Liver (tissue), 9 donors: ENCODE measurements around the gene RER1. TPM values are rescaled to one million over a fixed set of nuclear protein-coding genes. Genes with fewer than 3 reads are reported as not detected.

ENCODE experiments used
- DNase-seq: peaks from one replicate; pipeline ENCODE4 v3.0.0-alpha.2; 2017; ENCODE audit warnings: low spot score
- H3K27ac ChIP-seq, 2 donors: one replicate each; pipeline ENCODE4 v1.7.0; 2013; ENCODE audit warnings: inconsistent platforms in 2 of 2, low read length in 2 of 2, control low read depth in 1 of 2, low read depth in 1 of 2, mild to moderate bottlenecking in 1 of 2
- H3K27me3 ChIP-seq, 4 donors: one replicate each; pipeline versions ENCODE4 v1.6.1 to v1.7.0; 2013; ENCODE audit warnings: low read length in 3 of 4, inconsistent platforms in 1 of 4, mild to moderate bottlenecking in 1 of 4, moderate library complexity in 1 of 4; ENCODE audit not compliant: control insufficient read depth in 4 of 4, insufficient read depth in 4 of 4
- H3K36me3 ChIP-seq, 4 donors: one replicate each; pipeline versions ENCODE4 v1.6.1 to v1.7.0; 2013; ENCODE audit warnings: low read length in 3 of 4, mild to moderate bottlenecking in 3 of 4, low read depth in 1 of 4, moderate library complexity in 1 of 4; ENCODE audit not compliant: control insufficient read depth in 4 of 4, insufficient read depth in 3 of 4
- H3K4me1 ChIP-seq, 4 donors: one replicate each; pipeline versions ENCODE4 v1.6.1 to v1.7.0; 2013; ENCODE audit warnings: low read length in 3 of 4, mild to moderate bottlenecking in 3 of 4, moderate library complexity in 1 of 4; ENCODE audit not compliant: control insufficient read depth in 4 of 4, insufficient read depth in 4 of 4
- H3K4me3 ChIP-seq, 3 donors: one replicate each; pipeline versions ENCODE4 v1.6.1 to v1.7.0; 2013; ENCODE audit warnings: low read length in 3 of 3, control low read depth in 1 of 3, low read depth in 1 of 3, mild to moderate bottlenecking in 1 of 3
- H3K9ac ChIP-seq, 2 donors: one replicate each; pipeline ENCODE4 v1.7.0; 2013; ENCODE audit warnings: low read length in 2 of 2, mild to moderate bottlenecking in 2 of 2, moderate library complexity in 2 of 2, control low read depth in 1 of 2, low read depth in 1 of 2
- H3K9me3 ChIP-seq, 4 donors: one replicate each; pipeline versions ENCODE4 v1.6.1 to v1.7.0; 2013; ENCODE audit warnings: low read length in 3 of 4; ENCODE audit not compliant: control insufficient read depth in 4 of 4
- CTCF ChIP-seq: fragments of 150-350 bp; IDR thresholded peaks from 2 replicates; pipeline ENCODE4 v1.5.1; 2017; ENCODE audit warnings: improper control_type of control experiment, low read depth, low read length; ENCODE audit not compliant: missing input control
- EGR1 ChIP-seq, 2 donors: IDR thresholded peaks; 2 replicates each; pipeline ENCODE4 v1.6.1; 2016 to 2018; ENCODE audit warnings: antibody characterized with exemption in 2 of 2, low read depth in 2 of 2
- FOXA1 ChIP-seq: IDR thresholded peaks from 2 replicates; pipeline ENCODE4 v1.6.1; 2016; ENCODE audit warnings: antibody characterized with exemption
- FOXA2 ChIP-seq: IDR thresholded peaks from 2 replicates; pipeline ENCODE4 v1.6.1; 2016; ENCODE audit warnings: antibody characterized with exemption
- GABPA ChIP-seq, 2 donors: IDR thresholded peaks in 1 of 2; conservative IDR thresholded peaks in 1 of 2; 2 replicates each; pipeline ENCODE4 v1.6.1; 2016; ENCODE audit warnings: antibody characterized with exemption in 2 of 2, mild to moderate bottlenecking in 1 of 2, moderate library complexity in 1 of 2
- HNF4A ChIP-seq, 2 donors: conservative IDR thresholded peaks; 2 replicates each; pipeline ENCODE4 v1.6.1; 2016; ENCODE audit warnings: antibody characterized with exemption in 2 of 2, mild to moderate bottlenecking in 2 of 2
- HNF4G ChIP-seq: IDR thresholded peaks from 2 replicates; pipeline ENCODE4 v1.6.1; 2016; ENCODE audit warnings: antibody characterized with exemption
- JUND ChIP-seq, 2 donors: IDR thresholded peaks; 2 replicates each; pipeline ENCODE4 v1.6.1; 2016; ENCODE audit warnings: antibody characterized with exemption in 2 of 2
- RAD21 ChIP-seq, 2 donors: IDR thresholded peaks; 2 replicates each; pipeline ENCODE4 v1.6.1; 2016; ENCODE audit warnings: antibody characterized with exemption in 2 of 2, mild to moderate bottlenecking in 2 of 2
- RXRA ChIP-seq, 2 donors: IDR thresholded peaks; 2 replicates each; pipeline ENCODE4 v1.6.1; 2017 to 2018; ENCODE audit warnings: antibody characterized with exemption in 2 of 2, mild to moderate bottlenecking in 1 of 2
- WGBS: extraction: QIAGEN DNeasy Blood & Tissue Kit; methylation state at CpG from one replicate; pipeline ENCODE4 v1.1.7; 2013; 5-methylcytosine and 5-hydroxymethylcytosine counted together
- polyA plus RNA-seq, 2 donors: library from polyadenylated mRNA; stranded (reverse) in 1 of 2; unstranded in 1 of 2; fragments of 200-250 nt in 1 of 2; fragments of >200 nt in 1 of 2; fragmentation: Nextera tagmentation in 1 of 2; extraction: Ambion mirVana in 1 of 2; gene quantifications; one replicate each; pipeline versions ENCODE4 v1.2.1 to v1.2.3, GENCODE V29; 2013 to 2015
- total RNA-seq, 2 donors: library from RNA; depleted of rRNA; stranded (reverse); fragments of >200 nt; gene quantifications; one replicate each; pipeline ENCODE4 v1.2.3, GENCODE V29; 2014
- TF ChIP-seq, protein P1 (sequence below): IDR thresholded peaks from 2 replicates; pipeline ENCODE4 v1.6.1; 2016; ENCODE audit warnings: antibody characterized with exemption
- TF ChIP-seq, protein P2 (sequence below): IDR thresholded peaks from 2 replicates; pipeline ENCODE4 v1.6.1; 2016; ENCODE audit warnings: antibody characterized with exemption, mild to moderate bottlenecking
- TF ChIP-seq, protein P3 (sequence below): IDR thresholded peaks from 2 replicates; pipeline ENCODE4 v1.6.1; 2016; ENCODE audit warnings: antibody characterized with exemption
- donor health status: healthy.
- donor health status: healthy.
- donor health status: healthy.
- donor health status: healthy.
- donor health status: healthy.

RER1 gene
- total and polyA plus RNA-seq, 4 donors = 43.5 to 142 (median 89.7) TPM

DNA sequence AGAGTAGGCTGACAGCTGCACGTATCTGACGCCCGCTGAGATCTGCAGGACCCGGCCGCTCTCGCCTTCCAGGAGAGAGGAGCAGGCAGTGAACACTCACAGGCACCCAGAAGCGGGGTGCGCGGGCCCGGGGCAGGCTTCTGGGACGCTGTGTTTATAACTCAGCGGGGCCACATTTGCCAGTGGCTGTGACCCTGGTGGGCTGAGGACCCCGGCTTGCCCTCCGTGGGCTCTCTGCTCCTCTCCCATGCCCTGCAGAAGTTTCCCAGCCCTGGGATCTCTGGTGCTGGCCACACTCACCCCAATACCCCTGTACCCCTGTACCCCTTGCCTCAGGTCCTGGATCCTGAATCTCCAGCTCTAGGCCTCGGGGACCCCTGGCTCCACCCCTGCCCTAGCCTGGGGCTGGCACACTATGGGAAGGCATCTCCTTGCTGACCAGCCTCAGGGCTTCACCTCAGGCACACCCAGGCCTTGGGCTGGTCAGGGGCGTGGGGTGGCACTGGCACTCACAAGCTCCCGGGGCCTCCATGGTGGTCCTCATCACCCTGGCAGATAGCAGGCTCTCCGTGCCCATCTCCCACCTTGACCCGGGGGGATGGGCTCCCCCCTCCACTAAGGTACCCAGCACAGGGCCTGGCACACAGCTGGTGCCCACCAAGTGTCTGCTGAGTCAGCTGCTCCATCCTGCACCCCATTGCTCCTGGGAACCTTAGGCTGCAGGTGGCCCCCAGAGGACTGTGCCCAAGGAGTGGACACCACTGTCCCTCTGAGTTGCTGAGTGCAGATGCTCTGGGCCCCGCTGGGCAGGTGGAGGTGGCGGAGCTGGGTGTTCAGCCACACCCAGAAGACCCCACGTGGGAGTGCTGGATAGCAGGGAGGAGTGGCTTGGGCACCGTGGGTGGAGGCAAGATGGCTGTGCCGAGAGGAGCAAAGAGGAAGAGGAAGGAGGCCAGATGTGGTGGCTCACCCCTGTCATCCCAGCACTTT lies 32.7 kb upstream of the RER1 start:
- no peak overlapping the region for H3K4me3 ChIP-seq
- H3K36me3 ChIP-seq = no peaks in the 10 kb centered on the region
- WGBS = 83% methylated on average over 24 of the region's 24 CpGs
- TF ChIP-seq RAD21 (IDR thresholded peaks at IDR 0.05) (no peak), CTCF (no peak), FOXA2 (no peak), EGR1 (IDR thresholded peaks at IDR 0.05; ENCODE audit: low read depth in 2 of 2) (no peak), GABPA (IDR thresholded peaks at IDR 0.05 in 1 of 2, conservative IDR thresholded peaks at IDR 0.05 in 1 of 2) (no peak), JUND (IDR thresholded peaks at IDR 0.05) (no peak), RXRA (IDR thresholded peaks at IDR 0.05) (no peak), FOXA1 (no peak)
- TF ChIP-seq, protein P1, sequence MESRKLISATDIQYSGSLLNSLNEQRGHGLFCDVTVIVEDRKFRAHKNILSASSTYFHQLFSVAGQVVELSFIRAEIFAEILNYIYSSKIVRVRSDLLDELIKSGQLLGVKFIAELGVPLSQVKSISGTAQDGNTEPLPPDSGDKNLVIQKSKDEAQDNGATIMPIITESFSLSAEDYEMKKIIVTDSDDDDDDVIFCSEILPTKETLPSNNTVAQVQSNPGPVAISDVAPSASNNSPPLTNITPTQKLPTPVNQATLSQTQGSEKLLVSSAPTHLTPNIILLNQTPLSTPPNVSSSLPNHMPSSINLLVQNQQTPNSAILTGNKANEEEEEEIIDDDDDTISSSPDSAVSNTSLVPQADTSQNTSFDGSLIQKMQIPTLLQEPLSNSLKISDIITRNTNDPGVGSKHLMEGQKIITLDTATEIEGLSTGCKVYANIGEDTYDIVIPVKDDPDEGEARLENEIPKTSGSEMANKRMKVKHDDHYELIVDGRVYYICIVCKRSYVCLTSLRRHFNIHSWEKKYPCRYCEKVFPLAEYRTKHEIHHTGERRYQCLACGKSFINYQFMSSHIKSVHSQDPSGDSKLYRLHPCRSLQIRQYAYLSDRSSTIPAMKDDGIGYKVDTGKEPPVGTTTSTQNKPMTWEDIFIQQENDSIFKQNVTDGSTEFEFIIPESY = no peak
- TF ChIP-seq, protein P2, sequence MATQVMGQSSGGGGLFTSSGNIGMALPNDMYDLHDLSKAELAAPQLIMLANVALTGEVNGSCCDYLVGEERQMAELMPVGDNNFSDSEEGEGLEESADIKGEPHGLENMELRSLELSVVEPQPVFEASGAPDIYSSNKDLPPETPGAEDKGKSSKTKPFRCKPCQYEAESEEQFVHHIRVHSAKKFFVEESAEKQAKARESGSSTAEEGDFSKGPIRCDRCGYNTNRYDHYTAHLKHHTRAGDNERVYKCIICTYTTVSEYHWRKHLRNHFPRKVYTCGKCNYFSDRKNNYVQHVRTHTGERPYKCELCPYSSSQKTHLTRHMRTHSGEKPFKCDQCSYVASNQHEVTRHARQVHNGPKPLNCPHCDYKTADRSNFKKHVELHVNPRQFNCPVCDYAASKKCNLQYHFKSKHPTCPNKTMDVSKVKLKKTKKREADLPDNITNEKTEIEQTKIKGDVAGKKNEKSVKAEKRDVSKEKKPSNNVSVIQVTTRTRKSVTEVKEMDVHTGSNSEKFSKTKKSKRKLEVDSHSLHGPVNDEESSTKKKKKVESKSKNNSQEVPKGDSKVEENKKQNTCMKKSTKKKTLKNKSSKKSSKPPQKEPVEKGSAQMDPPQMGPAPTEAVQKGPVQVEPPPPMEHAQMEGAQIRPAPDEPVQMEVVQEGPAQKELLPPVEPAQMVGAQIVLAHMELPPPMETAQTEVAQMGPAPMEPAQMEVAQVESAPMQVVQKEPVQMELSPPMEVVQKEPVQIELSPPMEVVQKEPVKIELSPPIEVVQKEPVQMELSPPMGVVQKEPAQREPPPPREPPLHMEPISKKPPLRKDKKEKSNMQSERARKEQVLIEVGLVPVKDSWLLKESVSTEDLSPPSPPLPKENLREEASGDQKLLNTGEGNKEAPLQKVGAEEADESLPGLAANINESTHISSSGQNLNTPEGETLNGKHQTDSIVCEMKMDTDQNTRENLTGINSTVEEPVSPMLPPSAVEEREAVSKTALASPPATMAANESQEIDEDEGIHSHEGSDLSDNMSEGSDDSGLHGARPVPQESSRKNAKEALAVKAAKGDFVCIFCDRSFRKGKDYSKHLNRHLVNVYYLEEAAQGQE = no peak
- TF ChIP-seq, protein P3, sequence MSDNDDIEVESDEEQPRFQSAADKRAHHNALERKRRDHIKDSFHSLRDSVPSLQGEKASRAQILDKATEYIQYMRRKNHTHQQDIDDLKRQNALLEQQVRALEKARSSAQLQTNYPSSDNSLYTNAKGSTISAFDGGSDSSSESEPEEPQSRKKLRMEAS = no peak
- DNase-seq = no peak
- H3K27me3 ChIP-seq = no peaks in the 10 kb centered on the region
- peaks cover 0 to under 1% (median 0%) of the 10 kb centered on the region in 4 donors for H3K9me3 ChIP-seq
- H3K27ac ChIP-seq = no peak overlapping the region
- H3K9ac ChIP-seq = no peak overlapping the region
- H3K4me1 ChIP-seq = no peaks in the 10 kb centered on the region

DNA sequence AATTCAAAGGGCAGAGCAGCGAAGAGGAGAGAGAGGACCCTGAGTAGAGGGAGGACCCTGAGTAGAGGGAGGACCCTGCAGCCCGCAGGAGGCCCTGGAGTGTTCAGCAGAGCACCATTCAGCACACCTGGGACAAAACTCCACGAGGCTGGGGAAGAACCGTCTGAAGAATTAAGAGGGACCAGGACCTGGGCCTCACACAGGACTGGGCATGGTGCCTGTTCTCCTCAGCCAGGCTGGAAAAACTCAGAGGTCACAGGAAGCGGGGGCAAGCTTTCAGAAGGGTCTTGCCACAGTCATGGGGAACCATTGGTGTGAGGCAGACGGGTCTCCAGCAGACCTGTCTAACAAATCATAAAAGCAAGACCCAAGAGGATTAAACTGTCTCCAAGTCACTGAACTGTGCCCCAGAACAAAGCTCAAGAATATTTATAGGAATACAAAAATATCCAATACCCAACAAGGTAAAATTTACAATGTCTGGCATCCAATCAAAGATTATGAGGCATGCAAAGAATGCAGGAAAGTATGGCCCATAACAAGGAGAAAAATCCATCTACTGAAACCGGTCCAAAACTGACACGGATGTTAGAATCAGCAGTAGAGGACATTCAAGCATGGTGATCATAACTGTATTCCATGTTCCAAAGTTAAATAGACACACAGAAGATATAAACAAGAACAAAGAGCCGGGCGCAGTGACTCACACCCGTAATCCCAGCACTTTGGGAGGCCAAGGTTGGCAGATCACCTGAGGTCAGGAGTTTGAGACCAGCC lies 30.9 kb upstream of the RER1 start:
- no peaks in the 10 kb centered on the region for H3K27me3 ChIP-seq
- WGBS = 83% methylated on average over 11 of the region's 11 CpGs
- H3K27ac ChIP-seq = no peak overlapping the region
- H3K9ac ChIP-seq = no peak overlapping the region
- DNase-seq = no peak
- no peaks in the 10 kb centered on the region for H3K4me1 ChIP-seq
- no peak for TF ChIP-seq FOXA2
- TF ChIP-seq CTCF = no peak
- TF ChIP-seq, protein P1 = no peak
- TF ChIP-seq HNF4G = no peak
- no peak for TF ChIP-seq HNF4A (conservative IDR thresholded peaks at IDR 0.05)
- TF ChIP-seq RXRA (IDR thresholded peaks at IDR 0.05) = no peak
- TF ChIP-seq RAD21 (IDR thresholded peaks at IDR 0.05) = no peak
- H3K4me3 ChIP-seq = no peak overlapping the region
- H3K9me3 ChIP-seq = peaks cover 0 to 1% (median 0%) of the 10 kb centered on the region in 4 donors
- no peaks in the 10 kb centered on the region for H3K36me3 ChIP-seq
